GM21423 (cell line): ENCODE data around the gene ZC3H14.

ENCODE experiments used
- ATAC-seq: cut with Tn5 transposase; IDR thresholded peaks from one replicate; pipeline ENCODE4 v1.9.1; 2021; ENCODE audit warnings: mild to moderate bottlenecking, moderate library complexity; ENCODE audit not compliant: unreplicated experiment

Gene ZC3H14

GRCh38 chr14:88668448-88669116 is 105.7 kb downstream of the ZC3H14 start:
- peak; percentile 58 for ATAC-seq

GRCh38 chr14:88669346-88669745 is 106.5 kb downstream of the ZC3H14 start:
- ATAC-seq = no peak
